ENCODE data around the gene UNC80. TPM values are rescaled to one million over a fixed set of nuclear protein-coding genes. Genes with fewer than 3 reads are reported as not detected.
"Not testable (repeated sequence)": the region's sequence is repeated elsewhere in the genome, so short reads cannot be mapped to it uniquely, and the experiment has no call there.

The UNC80 gene
- total and polyA plus RNA-seq, 2 donors (not counting 1 experiment from before 2014, with no cell fraction given), result not detected

GRCh38 chr2:209791151-209791550 lies 19.5 kb downstream of the UNC80 start:
- Mint-ChIP-seq H3K27ac (no peak overlapping the region), H3K4me3 (no peak overlapping the region), H3K4me1 (peaks cover 8% of the 10 kb centered on the region), H3K9me3 (ENCODE audit: insufficient read depth) (no peaks in the 10 kb centered on the region), H3K27me3 (no peaks in the 10 kb centered on the region)
- Histone ChIP-seq H3K4me3 (ENCODE audit: control extremely low read depth in 1 of 5, extremely low read depth in 1 of 5, insufficient read depth in 1 of 5, low read depth in 2 of 5, low read length in 4 of 5) (no peak overlapping the region), H3K4me1 (ENCODE audit: control insufficient read depth in 2 of 2, insufficient read depth in 2 of 2, low read length in 2 of 2) (no peaks in the 10 kb centered on the region), H3K9ac (ENCODE audit: low read length) (no peak overlapping the region), H3K27ac (ENCODE audit: low read length in 2 of 2) (no peak overlapping the region), H3K27me3 (replicated peaks in 1 of 4; ENCODE audit: control extremely low read depth in 1 of 4, control insufficient read depth in 3 of 4, insufficient read depth in 4 of 4, low read length in 3 of 4) (no peaks in the 10 kb centered on the region), H3K9me3 (ENCODE audit: control extremely low read depth in 1 of 3, control insufficient read depth in 2 of 3, insufficient read depth in 1 of 3, low read length in 2 of 3) (no peaks in the 10 kb centered on the region), H4K20me1 (ENCODE audit: control insufficient read depth, insufficient read depth, low read length, poor library complexity, severe bottlenecking) (no peaks in the 10 kb centered on the region), H3K4me2 (replicated peaks; ENCODE audit: low read depth, low read length, poor library complexity, severe bottlenecking) (no peak overlapping the region), H2AFZ (ENCODE audit: insufficient read depth, low read depth, low read length, poor library complexity, severe bottlenecking) (no peak overlapping the region), H3K79me2 (ENCODE audit: control insufficient read depth, insufficient read depth, low read length) (no peaks in the 10 kb centered on the region), H3K36me3 (replicated peaks in 1 of 2; ENCODE audit: control extremely low read depth in 1 of 2, control insufficient read depth in 1 of 2, extremely low read depth in 1 of 2, insufficient read depth in 2 of 2, low read length in 1 of 2) (no peaks in the 10 kb centered on the region)
- WGBS (ENCODE audit: insufficient coverage), result 89% methylated on average over 3 of the region's 3 CpGs
- no peak for DNase-seq
- ChIA-PET CTCF (no interaction called here), POLR2A (no interaction called here)
- intact Hi-C loops (cut with micrococcal nuclease), result no loop called here
- TF ChIP-seq EZH2 (IDR thresholded peaks at IDR 0.05; ENCODE audit: borderline replicate concordance, insufficient read depth, low read depth, low read length, poor library complexity, severe bottlenecking) (no peak), CTCF (IDR thresholded peaks at IDR 0.05) (no peak)
- no peak for ATAC-seq (ENCODE audit: low read depth)

GRCh38 chr2:209795425-209795824 lies 23.8 kb downstream of the UNC80 start:
- H3K27ac Mint-ChIP-seq; H3K4me1 ChIP-seq (ENCODE audit: control insufficient read depth in 2 of 2, insufficient read depth in 2 of 2, low read length in 2 of 2); H3K9me3 ChIP-seq (ENCODE audit: control extremely low read depth in 1 of 3, control insufficient read depth in 2 of 3, insufficient read depth in 1 of 3, low read length in 2 of 3); H3K4me3 ChIP-seq (ENCODE audit: control extremely low read depth in 1 of 5, extremely low read depth in 1 of 5, insufficient read depth in 1 of 5, low read depth in 2 of 5, low read length in 4 of 5); H3K27me3 ChIP-seq (replicated peaks in 1 of 4; ENCODE audit: control extremely low read depth in 1 of 4, control insufficient read depth in 3 of 4, insufficient read depth in 4 of 4, low read length in 3 of 4); H3K27me3 Mint-ChIP-seq; intact Hi-C loops (cut with micrococcal nuclease); H3K79me2 ChIP-seq (ENCODE audit: control insufficient read depth, insufficient read depth, low read length); CTCF ChIA-PET; H3K4me2 ChIP-seq (replicated peaks; ENCODE audit: low read depth, low read length, poor library complexity, severe bottlenecking); ATAC-seq (ENCODE audit: low read depth); H3K4me3 Mint-ChIP-seq; H3K9ac ChIP-seq (ENCODE audit: low read length); H4K20me1 ChIP-seq (ENCODE audit: control insufficient read depth, insufficient read depth, low read length, poor library complexity, severe bottlenecking); H3K4me1 Mint-ChIP-seq; H3K27ac ChIP-seq (ENCODE audit: low read length in 2 of 2); DNase-seq; H3K9me3 Mint-ChIP-seq (ENCODE audit: insufficient read depth); H2AFZ ChIP-seq (ENCODE audit: insufficient read depth, low read depth, low read length, poor library complexity, severe bottlenecking); H3K36me3 ChIP-seq (replicated peaks in 1 of 2; ENCODE audit: control extremely low read depth in 1 of 2, control insufficient read depth in 1 of 2, extremely low read depth in 1 of 2, insufficient read depth in 2 of 2, low read length in 1 of 2); POLR2A ChIA-PET: not testable (repeated sequence)
- WGBS (ENCODE audit: insufficient coverage), result 90% methylated on average over 4 of the region's 4 CpGs

Measured in B cell (primary cell).